CD4-positive, alpha-beta T cell treated with Interferon alpha-2 for 1 hour (primary cell): ENCODE results near the gene FAM217A.

Source experiments
- DNase-seq, 2 donors: peaks; one replicate each; pipeline ENCODE4 v3.0.0-alpha.2; 2020 to 2022

FAM217A gene

GRCh38 chr6:4084444-4085331 lies 5.8 kb upstream of the FAM217A start:
- DNase-seq, result no peak

GRCh38 chr6:4074478-4075235 lies 4.3 kb downstream of the FAM217A start:
- DNase-seq, result no peak

GRCh38 chr6:4071330-4071729 lies 7.6 kb downstream of the FAM217A start:
- DNase-seq, result no peak

- DNase-seq, result no peak
Observed at GRCh38 chr6:4069199-4069598, 9.7 kb downstream of the FAM217A start.

- no peak for DNase-seq
Observed at GRCh38 chr6:4067673-4068072, 11.3 kb downstream of the FAM217A start.

GRCh38 chr6:4066029-4066755 lies 12.7 kb downstream of the FAM217A start:
- no peak for DNase-seq

- peak in 1 of 2 donors; percentile 29 for DNase-seq
Observed at GRCh38 chr6:4059115-4059777, 19.7 kb downstream of the FAM217A start.

- DNase-seq, result no peak
Observed at GRCh38 chr6:4057036-4057435, 21.9 kb downstream of the FAM217A start.

- peak in 1 of 2 donors; percentile 26 for DNase-seq
Observed at GRCh38 chr6:4055420-4056041, 23.4 kb downstream of the FAM217A start.

GRCh38 chr6:4049246-4049645 lies 29.7 kb downstream of the FAM217A start:
- no peak for DNase-seq

- no peak for DNase-seq
Observed at GRCh38 chr6:4041480-4041879, 37.5 kb downstream of the FAM217A start.

GRCh38 chr6:4039348-4039747 lies 39.6 kb downstream of the FAM217A start:
- DNase-seq, result no peak

- no peak for DNase-seq
Observed at GRCh38 chr6:4036581-4036980, 42.4 kb downstream of the FAM217A start.

- no peak for DNase-seq
Observed at GRCh38 chr6:4032475-4032874, 46.5 kb downstream of the FAM217A start.

GRCh38 chr6:4031442-4031841 lies 47.5 kb downstream of the FAM217A start:
- no peak for DNase-seq

- DNase-seq, result peak in 1 of 2 donors; percentile 48
Observed at GRCh38 chr6:4030669-4031068, 48.3 kb downstream of the FAM217A start.

- no peak for DNase-seq
Observed at GRCh38 chr6:4029687-4030086, 49.2 kb downstream of the FAM217A start.

- DNase-seq, result no peak
Observed at GRCh38 chr6:4028051-4028450, 50.9 kb downstream of the FAM217A start.

- no peak for DNase-seq
Observed at GRCh38 chr6:4025681-4026080, 53.3 kb downstream of the FAM217A start.

- peak in 1 of 2 donors; percentile 21 for DNase-seq
Observed at GRCh38 chr6:4023240-4023639, 55.7 kb downstream of the FAM217A start.

GRCh38 chr6:4021854-4022695 lies 56.9 kb downstream of the FAM217A start:
- peak in 1 of 2 donors; percentile 36 for DNase-seq
